DMS 273 (cell line): Measurements from ENCODE around the gene LAMTOR3.
"Not testable (repeated sequence)": the region's sequence is repeated elsewhere in the genome, so short reads cannot be mapped to it uniquely, and the experiment has no call there.

Source experiments
- DNase-seq: peaks from one replicate; lab custom pipeline; 2025; ENCODE audit not compliant: unreplicated experiment; lab: John Stamatoyannopoulos, UW

Gene LAMTOR3

GRCh38 chr4:99832758-99833157 lies 61.5 kb downstream of the LAMTOR3 start:
- no peak for DNase-seq

- DNase-seq = no peak
Observed at GRCh38 chr4:99832321-99832720, 61.9 kb downstream of the LAMTOR3 start.

- DNase-seq = not testable (repeated sequence)
Observed at GRCh38 chr4:99830051-99830450, 64.2 kb downstream of the LAMTOR3 start.

GRCh38 chr4:99828477-99828876 lies 65.8 kb downstream of the LAMTOR3 start:
- DNase-seq = no peak
